KMS-11 (cell line): ENCODE measurements around the gene PTGFRN.

Experiments used
- H2AFZ ChIP-seq: fragments of 200-600 bp; sonication (generic); 2 replicates; pipeline ENCODE4 v1.6.1; 2016; ENCODE audit warnings: antibody characterized with exemption, mixed run types, low read depth
- H3K27ac ChIP-seq: fragments of 200-600 bp; sonication (generic); 2 replicates; pipeline ENCODE4 v1.6.1; 2016; ENCODE audit warnings: mild to moderate bottlenecking, mixed run types
- H3K27me3 ChIP-seq: fragments of 200-600 bp; sonication (generic); 2 replicates; pipeline ENCODE4 v1.6.1; 2017; ENCODE audit warnings: mild to moderate bottlenecking, low read depth, mixed run types, moderate library complexity; ENCODE audit not compliant: insufficient read depth
- H3K36me3 ChIP-seq: fragments of 200-600 bp; sonication (generic); 2 replicates; pipeline ENCODE4 v1.6.1; 2017; ENCODE audit warnings: mild to moderate bottlenecking, mixed run types; ENCODE audit not compliant: insufficient read depth
- H3K4me1 ChIP-seq: fragments of 200-600 bp; sonication (generic); 2 replicates; pipeline ENCODE4 v1.6.1; 2016; ENCODE audit warnings: mild to moderate bottlenecking, low read depth, mixed run types; ENCODE audit not compliant: poor library complexity, severe bottlenecking
- H3K4me2 ChIP-seq: fragments of 200-600 bp; sonication (generic); 2 replicates; pipeline ENCODE4 v1.7.0; 2016; ENCODE audit warnings: mild to moderate bottlenecking, mixed run types
- H3K4me3 ChIP-seq: fragments of 200-600 bp; sonication (generic); IDR thresholded peaks from 2 replicates; pipeline ENCODE4 v1.6.1; 2017; ENCODE audit warnings: low read depth, low read length, mixed read lengths; ENCODE audit not compliant: insufficient read depth
- H3K79me2 ChIP-seq: fragments of 200-600 bp; sonication (generic); 2 replicates; pipeline ENCODE4 v1.6.1; 2016; ENCODE audit warnings: low read depth, mixed run types; ENCODE audit not compliant: insufficient read depth
- H3K9ac ChIP-seq: fragments of 200-600 bp; sonication (generic); 2 replicates; pipeline ENCODE4 v1.6.1; 2016; ENCODE audit warnings: mild to moderate bottlenecking, mixed run types
- H4K20me1 ChIP-seq: fragments of 200-600 bp; sonication (generic); 2 replicates; pipeline ENCODE4 v1.6.1; 2016; ENCODE audit warnings: mild to moderate bottlenecking, mixed run types; ENCODE audit not compliant: insufficient read depth
- TF ChIP-seq, protein P1 (sequence below): fragments of 200-600 bp; sonication (generic); conservative IDR thresholded peaks from 2 replicates; pipeline ENCODE4 v1.6.1; 2017; ENCODE audit warnings: low read depth, mild to moderate bottlenecking, antibody characterized with exemption, low read length, moderate library complexity, mixed read lengths

PTGFRN gene

DNA sequence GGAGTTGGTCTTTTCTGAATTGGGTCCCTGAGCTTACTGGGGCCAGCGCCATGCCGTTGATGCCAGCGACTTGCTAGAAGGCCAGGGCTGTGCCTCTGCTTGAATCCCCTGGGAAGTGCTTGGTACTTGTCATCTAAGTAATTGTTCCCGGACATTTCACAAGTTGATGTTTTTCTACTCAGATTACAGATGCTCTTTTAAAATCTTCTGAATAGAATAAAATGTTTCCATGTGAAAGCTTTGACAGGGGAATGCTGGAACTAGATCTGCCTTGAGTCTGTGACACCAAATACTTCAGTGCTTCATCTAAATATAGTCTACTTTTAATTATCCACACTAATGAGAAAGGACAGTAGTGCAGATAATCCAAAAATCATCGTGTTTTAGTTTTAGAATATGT is 38.3 kb downstream of the PTGFRN start:
- TF ChIP-seq, protein P1, sequence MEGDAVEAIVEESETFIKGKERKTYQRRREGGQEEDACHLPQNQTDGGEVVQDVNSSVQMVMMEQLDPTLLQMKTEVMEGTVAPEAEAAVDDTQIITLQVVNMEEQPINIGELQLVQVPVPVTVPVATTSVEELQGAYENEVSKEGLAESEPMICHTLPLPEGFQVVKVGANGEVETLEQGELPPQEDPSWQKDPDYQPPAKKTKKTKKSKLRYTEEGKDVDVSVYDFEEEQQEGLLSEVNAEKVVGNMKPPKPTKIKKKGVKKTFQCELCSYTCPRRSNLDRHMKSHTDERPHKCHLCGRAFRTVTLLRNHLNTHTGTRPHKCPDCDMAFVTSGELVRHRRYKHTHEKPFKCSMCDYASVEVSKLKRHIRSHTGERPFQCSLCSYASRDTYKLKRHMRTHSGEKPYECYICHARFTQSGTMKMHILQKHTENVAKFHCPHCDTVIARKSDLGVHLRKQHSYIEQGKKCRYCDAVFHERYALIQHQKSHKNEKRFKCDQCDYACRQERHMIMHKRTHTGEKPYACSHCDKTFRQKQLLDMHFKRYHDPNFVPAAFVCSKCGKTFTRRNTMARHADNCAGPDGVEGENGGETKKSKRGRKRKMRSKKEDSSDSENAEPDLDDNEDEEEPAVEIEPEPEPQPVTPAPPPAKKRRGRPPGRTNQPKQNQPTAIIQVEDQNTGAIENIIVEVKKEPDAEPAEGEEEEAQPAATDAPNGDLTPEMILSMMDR: no peak
- H3K4me3 ChIP-seq: no peak overlapping the region

DNA sequence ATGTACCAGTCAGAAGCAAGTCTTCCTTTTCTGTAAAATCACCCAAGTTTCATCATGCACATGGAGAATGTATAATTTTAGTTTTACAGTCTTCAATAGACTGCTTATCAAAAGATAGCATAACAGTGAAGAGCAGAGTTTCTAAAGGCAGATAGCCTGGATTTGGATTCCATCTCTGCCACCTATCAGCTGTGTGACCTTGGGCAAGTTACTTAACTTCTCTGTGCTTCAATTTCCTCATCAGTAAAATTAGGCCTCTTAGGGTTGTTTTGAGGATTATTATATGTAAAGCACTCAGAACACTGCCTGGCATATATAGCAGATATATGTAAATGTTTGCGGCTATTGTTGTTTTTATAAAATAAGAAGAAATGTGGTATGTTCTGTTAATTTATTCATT is 38.9 kb downstream of the PTGFRN start:
- Histone ChIP-seq H3K4me3 (no peak overlapping the region), H4K20me1 (no peaks in the 10 kb centered on the region), H2AFZ (no peak overlapping the region), H3K79me2 (no peaks in the 10 kb centered on the region), H3K27me3 (no peaks in the 10 kb centered on the region), H3K9ac (no peak overlapping the region), H3K4me2 (no peak overlapping the region), H3K36me3 (no peaks in the 10 kb centered on the region), H3K27ac (no peak overlapping the region), H3K4me1 (no peaks in the 10 kb centered on the region)
- TF ChIP-seq, protein P1: no peak

More for the DNA sequence above, 38.3 kb downstream of the PTGFRN start:
- no peaks in the 10 kb centered on the region for H4K20me1 ChIP-seq
- no peak overlapping the region for H2AFZ ChIP-seq
- no peak overlapping the region for H3K27ac ChIP-seq
- no peak overlapping the region for H3K9ac ChIP-seq
- H3K27me3 ChIP-seq: no peaks in the 10 kb centered on the region
- H3K36me3 ChIP-seq: no peaks in the 10 kb centered on the region
- H3K4me2 ChIP-seq: no peak overlapping the region
- H3K79me2 ChIP-seq: no peaks in the 10 kb centered on the region
- no peaks in the 10 kb centered on the region for H3K4me1 ChIP-seq

DNA sequence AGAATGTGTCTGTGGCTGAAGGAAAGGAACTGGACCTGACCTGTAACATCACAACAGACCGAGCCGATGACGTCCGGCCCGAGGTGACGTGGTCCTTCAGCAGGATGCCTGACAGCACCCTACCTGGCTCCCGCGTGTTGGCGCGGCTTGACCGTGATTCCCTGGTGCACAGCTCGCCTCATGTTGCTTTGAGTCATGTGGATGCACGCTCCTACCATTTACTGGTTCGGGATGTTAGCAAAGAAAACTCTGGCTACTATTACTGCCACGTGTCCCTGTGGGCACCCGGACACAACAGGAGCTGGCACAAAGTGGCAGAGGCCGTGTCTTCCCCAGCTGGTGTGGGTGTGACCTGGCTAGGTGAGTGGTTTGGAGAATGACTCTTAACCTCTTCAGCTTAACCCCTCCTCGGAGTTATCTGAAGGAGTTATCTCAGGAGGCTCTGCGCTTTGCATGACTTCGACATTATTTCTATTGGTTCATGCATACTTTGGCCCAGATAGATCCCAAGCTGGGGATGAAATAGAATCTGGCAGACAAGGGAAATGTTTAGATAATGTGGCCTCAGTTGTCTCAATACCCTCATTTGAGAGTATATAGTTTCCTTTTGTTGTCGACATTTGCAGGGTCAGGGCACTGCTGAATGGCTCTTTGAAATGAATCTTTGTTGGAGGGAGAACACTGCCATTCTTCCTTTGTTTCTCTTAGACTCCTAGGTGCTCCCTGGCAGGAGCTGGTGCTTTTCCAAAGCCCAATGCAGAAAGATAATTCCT is 39.7 kb downstream of the PTGFRN start:
- Histone ChIP-seq H3K4me1 (no peaks in the 10 kb centered on the region), H3K4me2 (no peak overlapping the region), H3K27me3 (no peaks in the 10 kb centered on the region), H3K9ac (no peak overlapping the region), H3K4me3 (no peak overlapping the region), H2AFZ (no peak overlapping the region), H3K79me2 (no peaks in the 10 kb centered on the region), H3K36me3 (no peaks in the 10 kb centered on the region), H4K20me1 (no peaks in the 10 kb centered on the region), H3K27ac (no peak overlapping the region)
- TF ChIP-seq, protein P1: no peak

DNA sequence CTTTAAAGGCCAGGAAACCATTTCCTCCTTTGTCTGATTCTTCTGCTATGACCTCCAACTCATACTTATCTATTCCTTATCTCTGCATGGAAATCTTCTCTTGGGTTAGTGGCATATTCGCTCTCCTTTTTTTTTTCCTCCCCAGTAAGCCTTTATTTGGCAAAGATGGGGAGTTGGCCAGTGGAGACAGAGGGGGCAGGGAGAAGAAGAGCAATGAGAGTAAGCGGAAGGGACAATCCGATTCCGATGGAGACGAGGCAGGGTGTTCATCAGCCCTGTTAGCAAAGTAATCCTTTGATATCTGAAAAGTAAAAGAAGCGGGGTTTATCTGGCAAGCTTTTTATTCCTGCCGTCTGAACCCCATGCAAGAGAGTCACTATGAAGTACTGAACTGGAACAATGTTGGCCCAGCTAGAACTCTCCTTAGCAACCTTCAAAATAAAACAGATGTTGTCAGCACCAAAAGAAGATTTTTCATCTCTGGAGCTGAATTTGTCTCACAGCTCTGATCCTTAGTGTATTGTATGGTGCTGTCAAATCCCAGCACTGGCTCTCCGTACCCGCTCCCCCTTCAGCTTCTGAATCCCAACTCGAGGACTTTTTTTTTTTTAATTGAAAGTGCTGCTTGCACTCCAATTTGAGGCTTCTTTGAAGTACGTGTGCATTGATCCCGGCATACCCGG is 40.9 kb downstream of the PTGFRN start:
- Histone ChIP-seq H3K4me1 (no peaks in the 10 kb centered on the region), H3K79me2 (no peaks in the 10 kb centered on the region), H3K27ac (no peak overlapping the region), H2AFZ (no peak overlapping the region), H3K9ac (no peak overlapping the region), H3K27me3 (no peaks in the 10 kb centered on the region), H3K36me3 (no peaks in the 10 kb centered on the region), H3K4me3 (no peak overlapping the region), H4K20me1 (no peaks in the 10 kb centered on the region), H3K4me2 (no peak overlapping the region)
- TF ChIP-seq, protein P1: no peak
